ENCODE results near the gene PRKAR1B.
"Not testable (repeated sequence)": the region's sequence is repeated elsewhere in the genome, so short reads cannot be mapped to it uniquely, and the experiment has no call there.

Gene PRKAR1B

DNA sequence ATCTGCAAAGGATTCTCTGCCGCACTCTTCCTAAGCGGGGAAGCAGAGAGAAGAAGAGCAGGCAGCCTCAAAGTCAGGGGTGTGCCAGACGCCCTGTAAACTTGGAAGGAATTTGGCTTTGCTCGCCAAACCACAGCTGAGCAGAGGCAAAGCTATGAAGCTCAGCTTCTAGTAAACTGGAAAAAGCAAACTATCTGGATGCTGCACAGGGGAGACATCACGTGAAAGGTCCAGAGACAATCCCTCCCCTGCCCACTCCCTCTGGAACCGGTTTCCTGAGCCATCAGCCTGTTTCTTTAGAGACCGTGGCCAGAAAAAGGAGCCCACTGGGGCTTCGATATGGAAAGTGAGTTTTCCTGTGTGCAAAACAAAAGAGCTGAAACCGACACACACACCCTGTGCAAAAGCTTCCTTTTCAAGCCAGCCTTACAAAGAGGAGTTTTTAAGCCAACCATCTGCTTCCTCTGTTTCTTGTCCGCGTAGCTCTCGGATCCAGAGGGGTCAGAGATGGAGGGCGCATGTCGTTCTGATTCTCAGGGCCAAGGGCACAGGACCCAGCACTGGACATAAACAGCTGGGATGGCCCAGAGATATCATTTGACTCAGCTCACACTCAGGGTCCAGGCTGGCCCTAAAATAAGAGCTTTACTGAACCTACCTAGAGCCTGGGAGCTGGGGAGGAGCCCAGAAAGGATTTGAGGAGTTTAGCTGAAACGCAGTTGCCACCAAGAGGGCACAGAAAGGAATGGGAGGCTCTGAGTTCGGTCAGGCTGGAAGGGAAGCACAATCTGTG is 58.7 kb downstream of the PRKAR1B start:
- no peak for DNase-seq (ENCODE audit: low read depth)

DNA sequence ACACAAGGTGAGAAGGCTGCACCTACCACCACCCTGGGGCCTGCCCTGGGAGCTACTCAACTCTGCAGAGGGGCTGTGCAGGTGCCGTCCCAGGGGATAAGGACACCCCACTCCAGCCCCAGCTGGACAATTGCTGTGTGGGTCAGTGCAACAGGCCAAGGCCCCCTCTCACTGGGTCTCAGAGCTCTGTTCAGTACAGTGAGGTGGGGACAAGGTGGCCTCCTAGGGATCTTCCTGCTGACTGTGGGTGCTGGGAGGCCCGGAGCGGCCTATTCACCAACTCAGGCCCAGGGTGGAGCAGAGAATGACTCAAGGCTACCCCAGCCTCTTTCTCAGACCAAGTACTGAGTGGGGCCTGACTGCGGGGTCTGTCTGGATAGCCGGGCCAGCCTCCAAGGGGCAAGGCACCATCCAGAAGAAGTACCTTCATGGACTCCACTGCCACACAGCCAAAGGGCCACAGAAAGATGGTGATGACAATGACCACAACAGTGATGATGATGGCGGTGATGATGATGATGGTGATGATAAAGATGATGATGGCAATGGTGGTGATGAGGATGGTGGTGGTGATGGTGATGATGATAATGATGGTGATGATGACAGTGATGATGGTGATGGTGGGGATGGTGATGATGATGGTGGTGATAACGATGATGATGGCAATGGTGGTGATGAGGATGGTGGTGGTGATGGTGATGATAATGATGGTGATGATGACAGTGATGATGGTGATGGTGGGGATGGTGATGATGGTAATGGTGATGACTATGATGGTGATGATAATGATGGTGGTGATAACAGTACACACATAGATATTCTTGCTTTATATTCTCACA is 60.4 kb downstream of the PRKAR1B start:
- DNase-seq (ENCODE audit: low read depth), result no peak

DNA sequence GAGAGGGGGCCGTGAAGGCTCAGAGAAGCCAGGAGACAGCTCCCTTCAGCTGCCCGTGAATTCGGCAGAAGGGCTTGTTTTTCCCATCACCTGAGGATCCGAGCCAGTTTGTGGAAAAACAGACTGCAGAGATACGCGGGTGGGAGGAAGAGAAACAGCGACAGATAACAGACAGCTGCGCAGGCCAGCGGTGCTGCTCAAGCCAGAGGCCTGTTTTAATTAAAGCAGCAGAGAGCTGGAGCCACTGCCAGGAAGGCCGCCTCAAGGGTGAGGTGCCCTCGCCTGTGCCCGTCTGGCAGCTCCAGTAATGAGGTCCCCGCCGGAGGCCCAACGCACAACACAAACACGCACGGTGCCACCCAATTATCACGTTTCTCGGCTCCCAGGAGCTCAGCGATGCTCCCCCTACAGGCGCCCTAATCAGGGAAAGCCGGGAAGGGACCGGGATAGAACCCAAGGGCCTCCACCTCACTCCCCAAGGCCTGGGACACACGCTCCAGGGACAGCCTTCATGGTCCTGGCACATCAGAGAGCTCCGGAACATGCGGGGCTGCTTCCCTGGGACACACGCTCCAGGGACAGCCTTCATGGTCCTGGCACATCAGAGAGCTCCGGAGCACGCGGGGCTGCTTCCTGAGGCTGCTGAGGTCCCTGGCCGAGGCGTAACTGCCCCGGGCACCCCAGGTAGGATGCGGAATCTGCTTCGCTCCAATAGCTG is 61.2 kb downstream of the PRKAR1B start:
- DNase-seq (ENCODE audit: low read depth), result no peak

DNA sequence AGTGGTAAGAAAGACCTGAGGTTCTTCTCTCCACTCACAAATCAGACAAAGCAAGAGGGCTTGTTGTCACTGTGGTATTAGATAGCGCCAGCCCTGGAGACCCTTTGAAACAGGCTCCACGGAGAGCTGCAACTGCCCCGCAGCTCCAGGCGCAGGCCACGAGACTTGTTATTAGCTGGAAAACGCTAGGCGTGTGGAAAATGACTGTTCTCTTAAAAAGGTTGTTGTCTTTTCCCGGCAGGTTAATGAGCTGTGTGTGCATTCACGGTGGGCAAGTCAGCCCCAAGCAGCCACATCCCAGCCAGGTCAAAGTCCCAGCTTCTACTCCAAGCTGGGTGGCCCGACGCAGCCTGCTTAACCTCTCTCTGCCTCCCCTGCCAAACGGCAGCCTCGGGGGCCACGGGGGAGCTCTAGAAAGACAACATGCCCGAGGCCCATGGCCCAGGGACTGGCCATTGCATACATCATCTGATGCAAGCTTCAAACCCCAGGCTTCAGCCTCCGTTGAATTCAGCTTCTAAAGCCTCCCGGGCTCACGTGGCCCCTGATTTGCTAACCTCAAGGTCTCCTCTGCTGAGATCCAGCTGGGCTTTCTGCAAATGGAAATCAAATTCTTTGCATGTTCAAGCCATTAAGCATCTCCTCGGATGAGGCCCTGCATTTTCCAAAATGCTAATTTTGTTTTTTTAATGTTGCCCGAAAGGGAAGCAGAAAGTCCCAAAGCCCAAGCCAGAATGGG is 61.9 kb downstream of the PRKAR1B start:
- DNase-seq (ENCODE audit: low read depth), result no peak

DNA sequence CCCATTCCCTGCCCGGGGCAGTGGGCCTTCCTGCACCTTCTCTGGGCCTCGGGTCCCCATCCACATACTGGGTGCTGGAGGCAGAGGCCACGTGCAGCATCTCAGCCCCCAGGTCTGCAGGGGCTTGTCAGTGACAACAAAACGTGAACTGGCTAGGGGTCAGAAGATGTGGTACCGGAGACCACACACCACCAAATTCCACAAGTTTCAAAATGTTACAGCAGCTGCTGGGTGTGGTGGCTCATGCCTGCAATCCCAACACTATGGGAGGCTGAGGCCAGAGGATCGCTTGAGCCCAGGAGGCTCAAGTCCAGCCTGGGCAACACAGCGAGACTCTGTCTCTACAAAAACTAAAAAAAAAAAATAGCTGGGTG is 62.7 kb downstream of the PRKAR1B start:
- no peak for DNase-seq (ENCODE audit: low read depth)

DNA sequence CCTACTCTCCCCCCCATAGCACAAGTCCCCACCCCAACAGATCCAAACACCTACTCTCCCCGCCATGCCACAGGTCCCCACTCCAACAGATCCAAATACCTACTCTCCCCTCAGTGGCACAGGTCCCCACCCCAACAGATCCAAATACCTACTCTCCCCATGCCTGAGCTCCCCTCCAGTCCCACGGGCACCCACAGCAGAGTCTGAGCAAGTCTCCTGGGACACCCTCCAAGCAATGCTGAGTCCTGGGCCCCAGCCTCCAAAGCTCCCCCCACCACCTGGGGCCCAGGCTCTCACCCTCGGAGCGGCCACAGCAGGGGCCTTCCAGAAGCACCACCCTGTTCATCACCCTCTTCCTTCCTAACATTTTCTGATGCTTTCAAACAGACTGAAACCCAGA is 64.5 kb downstream of the PRKAR1B start:
- no peak for DNase-seq (ENCODE audit: low read depth)

DNA sequence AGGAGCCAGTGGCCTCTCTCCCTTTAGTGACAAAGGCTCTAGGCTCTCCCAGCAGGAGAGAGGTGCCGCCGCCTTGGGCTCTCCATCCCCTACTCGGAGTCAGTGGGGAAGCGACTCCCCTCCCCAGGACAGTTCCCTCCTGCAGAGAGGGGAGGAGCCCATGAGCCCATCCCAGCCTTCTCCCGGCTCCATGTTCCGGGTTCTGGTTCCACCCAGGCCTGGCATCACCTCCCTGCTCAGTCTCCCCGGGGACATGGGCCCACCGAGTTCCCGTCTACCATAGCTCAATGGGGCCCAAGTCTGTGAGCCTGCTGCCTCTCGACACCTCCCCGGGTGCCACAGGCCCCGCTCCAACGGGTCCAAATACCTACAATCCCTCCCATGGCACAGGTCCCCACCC is 67.1 kb downstream of the PRKAR1B start:
- DNase-seq (ENCODE audit: low read depth), result no peak

DNA sequence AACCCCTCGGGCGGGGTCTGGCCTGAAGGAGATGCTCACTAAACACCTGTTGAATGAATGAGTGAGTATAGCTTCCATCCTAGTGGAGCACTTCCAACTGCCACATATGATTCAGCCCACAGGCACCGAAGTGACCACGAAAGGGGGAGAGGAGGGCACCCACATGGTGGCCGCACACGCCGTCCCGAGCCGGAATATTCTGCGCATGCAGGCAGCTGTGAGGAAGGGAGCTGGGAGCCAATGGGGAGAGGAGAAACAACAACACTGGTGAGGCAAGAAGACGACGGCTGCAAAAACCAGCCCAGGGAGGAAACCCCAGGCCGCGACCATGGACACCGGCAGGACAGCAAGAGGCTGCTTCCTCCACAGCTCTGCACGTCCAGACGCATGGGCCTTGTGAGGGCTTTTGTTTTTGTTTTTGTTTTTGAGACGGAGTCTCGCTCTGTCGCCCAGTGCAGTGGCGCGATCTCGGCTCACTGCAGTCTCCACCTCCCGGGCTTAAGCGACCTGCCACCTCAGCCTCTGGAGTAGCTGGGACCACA is 67.7 kb downstream of the PRKAR1B start:
- no peak for DNase-seq (ENCODE audit: low read depth)

DNA sequence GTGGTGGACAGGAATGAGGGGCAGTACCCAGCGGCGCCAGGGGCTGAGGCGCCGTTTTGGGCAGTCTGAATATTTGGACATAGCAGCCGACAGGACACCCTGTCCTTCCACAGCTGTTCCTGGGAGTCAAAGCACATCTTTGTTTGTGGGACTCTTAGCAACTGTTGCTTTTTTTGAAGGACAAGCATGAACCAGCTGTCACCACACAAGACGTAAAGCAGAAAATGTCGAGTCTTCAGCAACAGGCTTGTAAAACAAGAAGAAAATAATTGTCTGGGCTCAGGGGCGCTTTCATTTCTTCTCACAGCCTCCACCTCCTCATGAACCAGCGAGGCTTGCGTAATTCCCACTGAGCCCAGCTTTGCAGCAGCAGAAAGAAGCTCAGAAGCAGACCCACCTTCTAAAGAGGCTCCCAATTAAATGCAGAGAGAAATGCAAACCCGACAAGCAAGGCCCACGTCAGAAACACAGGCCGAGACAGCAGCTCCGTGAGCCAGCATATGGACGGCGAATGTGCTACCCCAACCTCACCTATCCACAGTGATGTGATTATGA is 69.4 kb downstream of the PRKAR1B start:
- DNase-seq (ENCODE audit: low read depth), result no peak

DNA sequence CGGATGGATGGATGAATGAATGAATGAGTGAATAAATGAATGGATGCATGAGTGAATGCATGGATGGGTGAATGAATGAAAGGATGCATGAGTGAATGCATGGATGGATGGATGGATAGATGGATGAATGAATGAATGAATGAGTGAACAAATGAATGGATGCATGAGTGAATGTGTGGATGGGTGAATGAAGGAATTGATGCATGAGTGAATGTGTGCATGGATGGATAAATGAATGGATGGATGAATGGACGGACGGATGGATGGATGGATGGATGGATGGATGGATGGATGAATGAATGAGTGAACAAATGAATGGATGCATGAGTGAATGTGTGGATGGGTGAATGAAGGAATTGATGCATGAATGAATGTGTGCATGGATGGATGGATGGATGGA is 70.1 kb downstream of the PRKAR1B start:
- DNase-seq (ENCODE audit: low read depth), result not testable (repeated sequence)

DNA sequence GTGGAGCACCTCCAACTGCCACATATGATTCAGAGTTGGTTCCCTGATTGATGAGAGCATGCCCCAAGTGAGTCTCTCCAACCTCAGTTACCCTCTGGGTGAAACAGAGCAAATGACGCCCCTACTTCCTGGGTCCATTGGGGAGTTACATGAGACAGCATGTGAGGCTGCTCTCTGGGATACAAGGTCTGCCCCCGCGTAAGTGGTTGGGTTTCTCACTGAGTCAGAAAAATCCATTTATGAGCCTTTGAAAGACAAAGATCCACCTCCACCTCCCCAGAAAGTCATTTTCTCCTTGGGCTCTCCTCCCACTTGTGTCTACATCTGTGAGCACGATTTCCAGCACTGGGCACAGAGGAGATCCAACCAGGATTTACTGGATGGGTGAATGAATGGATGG is 71.3 kb downstream of the PRKAR1B start:
- DNase-seq (ENCODE audit: low read depth), result no peak

DNA sequence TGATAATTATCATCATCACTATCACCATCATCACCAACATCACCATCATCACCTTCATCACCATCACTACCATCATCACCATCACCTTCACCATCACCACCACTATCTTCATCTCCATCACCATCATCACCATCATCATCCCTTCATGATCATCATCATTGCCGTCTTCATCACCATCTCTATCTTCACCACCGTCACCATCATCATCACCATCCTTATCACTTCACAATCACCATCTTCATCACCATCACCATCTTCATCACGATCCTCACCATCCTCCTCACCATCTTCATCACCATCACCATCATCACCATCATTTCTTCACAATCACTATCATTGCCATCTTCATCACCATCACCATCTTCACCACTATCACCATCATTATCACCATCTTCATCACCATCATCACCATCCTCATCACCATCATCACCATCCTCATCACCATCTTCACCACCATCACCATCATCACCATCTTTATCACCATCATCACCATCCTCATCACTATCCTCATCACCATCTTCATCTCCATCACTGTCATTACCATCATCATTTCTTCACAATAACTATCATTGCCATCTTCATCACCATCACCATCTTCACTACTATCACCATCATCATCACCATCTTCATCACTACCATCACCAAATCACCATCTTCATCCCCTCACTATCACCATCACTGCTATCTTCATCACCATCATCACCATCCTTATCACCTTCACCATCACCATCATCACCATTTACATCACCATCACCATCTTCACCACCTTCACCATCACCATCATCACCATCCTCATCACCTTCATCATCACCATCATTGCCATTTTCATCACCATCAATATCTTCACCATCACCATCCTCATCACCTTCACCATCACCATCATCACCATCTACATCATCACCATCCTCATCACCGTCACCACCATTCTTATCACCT is 73.0 kb downstream of the PRKAR1B start:
- no peak for DNase-seq (ENCODE audit: low read depth)

DNA sequence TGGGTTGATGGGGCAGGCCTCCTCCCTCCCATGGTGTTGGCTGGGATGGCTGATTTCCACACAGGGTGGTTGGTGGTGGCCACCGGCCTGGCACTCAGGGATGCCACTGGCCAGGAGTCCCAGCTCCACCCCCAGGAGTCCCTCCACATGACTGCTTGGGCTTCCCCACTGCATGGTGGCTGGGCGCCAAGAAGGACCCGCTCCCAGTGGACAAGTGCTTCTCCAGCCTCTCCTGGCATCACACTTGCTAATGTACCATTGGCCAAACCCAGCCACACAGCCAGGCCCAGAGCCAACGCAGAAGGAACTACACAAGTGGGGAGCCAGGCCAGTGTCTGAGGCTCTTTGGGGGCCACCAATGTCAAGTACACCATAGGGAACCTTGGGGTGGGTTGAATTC is 74.2 kb downstream of the PRKAR1B start:
- no peak for DNase-seq (ENCODE audit: low read depth)

DNA sequence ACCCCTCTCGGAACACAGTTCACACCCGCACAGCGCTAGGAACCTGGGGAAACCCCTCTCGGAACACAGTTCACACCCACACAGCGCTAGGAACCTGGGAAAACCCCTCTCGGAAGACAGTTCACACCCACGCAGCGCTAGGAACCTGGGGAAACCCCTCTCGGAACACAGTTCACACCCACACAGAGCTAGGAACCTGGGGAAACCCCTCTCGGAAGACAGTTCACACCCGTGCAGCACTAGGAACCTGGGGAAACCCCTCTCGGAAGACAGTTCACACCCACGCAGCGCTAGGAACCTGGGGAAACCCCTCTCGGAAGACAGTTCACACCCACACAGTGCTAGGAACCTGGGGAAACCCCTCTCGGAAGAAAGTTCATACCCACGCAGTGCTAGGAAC is 74.9 kb downstream of the PRKAR1B start:
- DNase-seq (ENCODE audit: low read depth), result not testable (repeated sequence)

DNA sequence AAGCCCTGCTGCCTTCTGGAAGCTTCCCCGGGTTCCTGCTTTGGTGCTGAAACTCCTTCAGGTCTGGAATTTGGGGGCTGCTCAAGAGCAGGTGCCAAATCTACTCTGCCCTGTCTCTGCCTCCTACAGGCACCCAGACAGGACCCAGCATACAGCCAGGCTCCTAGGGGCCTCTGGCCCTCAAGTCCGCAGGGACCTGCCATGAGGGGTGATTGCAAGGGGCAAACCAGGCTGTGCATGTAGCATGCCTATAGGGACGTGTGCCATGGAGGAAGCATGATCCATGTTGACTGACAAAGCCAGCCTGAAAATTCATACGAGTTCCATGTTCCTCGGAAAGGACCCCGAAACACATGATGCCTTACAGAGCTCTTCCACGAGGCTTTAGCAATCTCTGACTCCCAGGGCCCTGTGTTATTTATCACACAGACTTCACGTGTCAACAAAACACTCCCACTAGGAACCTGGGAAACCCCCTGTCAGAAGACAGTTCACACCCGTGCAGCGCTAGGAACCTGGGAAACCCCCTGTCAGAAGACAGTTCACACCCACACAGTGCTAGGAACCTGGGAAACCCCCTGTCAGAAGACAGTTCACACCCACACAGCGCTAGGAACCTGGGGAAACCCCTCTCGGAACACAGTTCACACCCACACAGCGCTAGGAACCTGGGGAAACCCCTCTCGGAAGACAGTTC is 75.9 kb downstream of the PRKAR1B start:
- DNase-seq (ENCODE audit: low read depth), result no peak

DNA sequence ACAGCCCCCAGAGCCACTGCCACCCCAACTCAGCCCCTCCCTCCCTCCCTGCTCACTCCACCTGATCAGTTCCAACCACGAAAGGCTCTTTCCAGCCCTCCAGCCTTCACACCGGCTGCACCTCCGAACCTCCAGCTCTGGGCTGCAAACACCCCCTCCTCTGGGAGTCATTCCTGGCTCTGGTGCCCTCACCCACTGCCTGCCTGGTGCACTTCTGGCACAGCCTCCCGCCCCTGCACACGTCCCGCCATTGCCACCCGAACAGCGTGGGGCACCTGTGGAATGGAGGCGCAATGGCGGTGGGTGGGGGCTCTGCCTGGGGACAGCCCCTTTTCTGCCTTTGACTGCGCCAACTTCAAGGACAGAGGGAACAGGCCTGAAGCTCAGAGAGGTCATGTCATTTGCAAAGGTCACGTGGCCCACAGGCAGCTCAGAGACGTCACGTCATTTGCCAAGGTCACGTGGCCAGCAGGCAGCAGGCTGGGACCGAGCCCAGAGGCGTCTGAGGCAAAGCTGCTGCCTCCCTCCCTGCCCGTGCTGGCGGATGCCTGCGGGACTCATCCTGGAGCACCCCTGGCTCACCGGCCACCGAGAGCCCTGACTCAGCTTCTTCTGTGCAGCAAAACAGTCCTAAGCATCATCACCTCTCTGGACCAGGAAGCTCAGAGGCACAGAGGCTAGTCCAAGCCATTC is 76.6 kb downstream of the PRKAR1B start:
- DNase-seq (ENCODE audit: low read depth), result no peak

DNA sequence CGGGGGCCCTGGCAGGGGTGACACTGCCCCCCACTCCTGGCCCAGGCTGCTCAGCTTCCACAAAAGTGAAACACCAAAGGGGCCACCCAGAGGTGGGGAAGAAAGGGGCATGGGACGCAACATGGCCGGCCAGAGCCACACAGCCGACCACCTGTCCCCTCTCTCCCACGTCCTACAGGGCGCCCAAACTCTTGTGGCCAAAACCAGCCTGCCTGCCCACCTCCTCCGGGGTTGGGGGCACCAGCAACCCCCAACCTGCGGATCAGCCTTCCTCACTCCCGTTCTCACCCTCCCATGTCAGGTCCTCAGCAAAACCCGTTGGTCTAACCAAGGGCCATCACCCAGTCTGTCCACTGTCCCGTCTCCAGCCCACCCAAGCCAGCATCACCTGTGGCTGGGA is 80.1 kb downstream of the PRKAR1B start:
- no peak for DNase-seq (ENCODE audit: low read depth)

DNA sequence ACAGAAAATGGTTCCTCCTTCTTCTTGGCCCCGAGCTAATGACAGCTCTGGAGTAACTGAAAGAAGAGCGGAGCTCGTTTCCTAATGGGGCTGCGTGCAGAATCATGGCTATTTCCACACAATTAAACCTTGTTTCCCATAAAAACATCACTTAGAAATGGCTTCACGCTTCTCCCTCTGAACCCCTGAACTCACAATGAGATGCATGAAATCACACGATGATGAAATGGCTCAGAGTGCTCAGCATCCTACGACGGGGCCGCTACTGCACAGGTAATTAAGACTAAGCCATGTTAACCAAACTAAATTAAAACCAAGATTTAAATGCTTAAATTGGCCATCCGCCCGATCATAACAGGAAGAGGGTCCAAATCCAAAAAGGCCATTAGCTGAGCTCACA is 80.6 kb downstream of the PRKAR1B start:
- DNase-seq (ENCODE audit: low read depth), result no peak

DNA sequence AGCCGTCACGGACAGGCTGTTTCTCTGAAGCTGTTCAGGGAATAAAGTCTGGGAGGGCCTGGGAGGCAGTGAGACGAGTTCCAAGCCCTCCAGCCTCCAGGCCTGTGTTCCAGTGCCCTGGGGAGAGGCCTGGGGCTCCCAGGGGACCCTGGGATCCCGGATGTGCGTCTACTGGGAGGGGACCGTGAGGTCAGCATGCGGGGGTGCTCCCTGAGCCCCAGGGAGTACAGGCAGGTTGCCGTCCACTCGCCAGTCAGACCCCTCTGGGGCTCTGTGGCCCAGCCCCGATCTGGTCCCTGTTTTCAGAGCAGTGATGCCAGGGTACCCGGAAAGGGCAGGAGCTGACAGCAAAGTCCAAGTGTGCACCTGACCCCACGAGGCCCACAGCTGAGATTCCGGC is 81.5 kb downstream of the PRKAR1B start:
- DNase-seq (ENCODE audit: low read depth), result no peak
